Activated effector memory CD4-positive, alpha-beta T cell treated with Interleukin-2 at 50 U/mL for 16 hours (primary cell): ENCODE results near the gene SPATA46.
"Not testable (repeated sequence)": the region's sequence is repeated elsewhere in the genome, so short reads cannot be mapped to it uniquely, and the experiment has no call there.

Experiments
- DNase-seq: peaks from one replicate; pipeline ENCODE4 v3.0.0-alpha.2; 2020

Gene SPATA46

DNA sequence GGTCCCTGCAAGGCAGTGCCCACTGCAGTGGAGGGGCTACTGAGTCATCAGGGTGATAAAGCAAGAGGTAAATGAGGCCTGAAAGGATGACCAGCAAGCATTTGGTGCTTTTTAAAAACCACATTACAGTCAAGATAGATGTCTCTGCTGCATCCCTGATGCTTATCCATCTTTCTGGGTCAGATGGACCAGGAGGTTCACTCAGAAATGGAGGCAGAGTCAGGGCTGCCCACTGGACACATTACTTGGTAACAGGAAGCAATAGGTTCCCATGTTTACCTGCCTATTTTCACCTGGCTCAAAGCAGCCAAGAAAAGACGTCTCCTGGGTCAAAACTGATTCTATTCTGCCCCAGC is 3.6 kb downstream of the SPATA46 start:
- DNase-seq = no peak

- DNase-seq = no peak
Measured at GRCh38 chr1:162372159-162373071, 4.2 kb downstream of the SPATA46 start.

DNA sequence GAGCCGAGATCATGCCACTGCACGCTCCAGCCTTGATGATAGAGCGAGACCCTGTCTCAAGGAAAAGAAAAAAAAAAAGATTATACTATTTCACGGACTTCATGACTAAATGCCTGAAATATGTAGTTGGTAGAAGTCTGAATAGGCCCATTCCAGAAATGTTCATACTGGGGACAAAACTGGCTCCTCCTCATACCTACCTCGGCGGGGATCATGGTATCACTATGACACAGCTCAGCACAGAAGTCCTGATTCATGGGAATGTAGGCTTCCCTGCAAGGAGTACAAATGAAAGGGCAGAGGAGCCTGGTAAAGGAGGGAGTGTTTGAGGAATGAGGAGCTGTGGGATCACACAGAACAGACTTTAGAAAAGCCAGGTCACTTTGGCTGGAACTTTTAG is 5.0 kb downstream of the SPATA46 start:
- no peak for DNase-seq

DNA sequence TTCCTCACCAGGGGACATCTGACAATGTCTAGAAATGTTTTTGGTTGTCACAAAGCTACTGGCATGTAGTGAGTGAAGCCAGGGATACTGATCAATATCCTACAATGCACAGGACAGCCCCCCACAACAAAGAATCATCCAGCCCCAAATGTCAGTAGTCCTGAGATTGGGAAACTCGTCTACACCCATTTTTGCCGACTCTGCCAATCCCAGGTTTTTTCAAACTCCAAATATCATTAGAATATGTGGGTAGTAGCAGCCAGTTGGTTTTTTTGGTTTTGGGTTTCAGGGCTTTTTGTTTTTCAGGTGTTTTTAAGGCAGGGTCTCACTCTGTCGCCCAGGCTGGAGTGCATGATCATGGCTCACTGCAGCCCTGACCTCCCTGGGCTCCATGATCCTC is 5.9 kb downstream of the SPATA46 start:
- no peak for DNase-seq

DNA sequence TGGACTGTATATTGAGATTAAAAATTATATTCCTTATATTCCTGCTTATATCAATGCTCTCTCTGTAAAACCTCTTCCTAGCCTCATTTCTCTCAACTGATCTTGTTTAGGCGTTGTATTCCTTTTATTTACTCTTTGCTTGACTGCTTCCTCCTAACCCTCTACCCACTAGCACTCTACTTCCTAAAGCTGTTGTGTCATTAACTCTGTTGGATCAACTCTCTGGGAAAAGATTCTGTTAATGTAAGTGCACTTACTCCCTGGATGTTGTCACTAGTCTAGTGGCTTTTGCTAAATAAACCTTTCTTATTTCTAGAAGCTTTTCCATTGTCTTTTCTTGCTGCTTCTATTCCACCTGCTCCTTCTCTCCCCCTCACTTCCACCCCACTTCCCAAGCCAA is 6.5 kb downstream of the SPATA46 start:
- no peak for DNase-seq

GRCh38 chr1:162369571-162369970 is 7.1 kb downstream of the SPATA46 start:
- DNase-seq = no peak

GRCh38 chr1:162368451-162368850 is 8.2 kb downstream of the SPATA46 start:
- DNase-seq = no peak

DNA sequence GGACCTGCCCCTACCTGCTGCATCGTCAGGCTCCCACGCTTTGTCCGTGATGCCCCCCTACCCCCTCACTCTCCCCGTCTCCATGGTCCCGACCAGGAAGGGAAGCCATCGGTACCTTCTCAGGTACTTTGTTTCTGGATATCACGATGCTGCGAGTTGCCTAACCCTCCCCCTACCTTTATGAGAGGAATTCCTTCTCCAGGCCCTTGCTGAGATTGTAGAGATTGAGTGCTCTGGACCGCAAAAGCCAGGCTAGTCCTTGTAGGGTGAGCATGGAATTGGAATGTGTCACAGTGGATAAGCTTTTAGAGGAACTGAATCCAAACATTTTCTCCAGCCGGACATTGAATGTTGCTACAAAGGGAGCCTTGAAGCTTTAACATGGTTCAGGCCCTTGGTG is 8.9 kb downstream of the SPATA46 start:
- no peak for DNase-seq

- no peak for DNase-seq
Measured at GRCh38 chr1:162367073-162367472, 9.6 kb downstream of the SPATA46 start.

- DNase-seq = no peak
Measured at GRCh38 chr1:162366671-162367070, 10.0 kb downstream of the SPATA46 start.

- no peak for DNase-seq
Measured at GRCh38 chr1:162366149-162366548, 10.5 kb downstream of the SPATA46 start.

DNA sequence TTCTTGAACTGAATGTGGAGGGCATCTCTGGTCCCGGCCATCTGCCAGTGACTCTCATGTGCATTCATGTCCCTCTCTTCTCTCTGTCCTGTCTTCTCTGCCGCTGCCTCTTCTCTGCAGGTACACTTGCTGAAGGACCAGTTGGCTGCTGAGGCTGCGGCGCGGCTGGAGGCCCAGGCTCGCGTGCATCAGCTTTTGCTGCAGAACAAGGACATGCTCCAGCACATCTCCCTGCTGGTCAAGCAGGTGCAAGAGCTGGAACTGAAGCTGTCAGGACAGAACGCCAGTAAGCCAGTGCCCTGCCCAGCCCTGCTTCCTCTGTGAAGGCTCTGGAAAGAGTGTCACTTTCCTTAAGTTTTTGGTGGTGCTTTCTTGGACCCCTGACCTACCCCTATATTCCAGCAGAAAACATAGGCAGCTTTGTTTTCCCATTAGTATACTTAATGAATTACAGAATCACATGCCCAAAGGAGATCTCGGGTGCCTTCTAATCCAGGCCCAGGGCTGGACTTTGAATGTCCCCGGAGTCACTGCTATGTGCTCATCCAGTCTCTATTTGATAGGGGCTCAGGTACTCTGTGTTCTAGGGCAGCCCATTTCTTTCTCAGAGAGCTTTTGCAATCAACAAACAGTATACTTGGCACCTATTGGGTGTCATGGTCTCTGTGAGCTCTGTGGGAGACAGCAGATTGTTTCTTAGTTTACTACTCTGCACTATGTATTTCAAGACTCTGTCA is 11.2 kb downstream of the SPATA46 start:
- DNase-seq = no peak

DNA sequence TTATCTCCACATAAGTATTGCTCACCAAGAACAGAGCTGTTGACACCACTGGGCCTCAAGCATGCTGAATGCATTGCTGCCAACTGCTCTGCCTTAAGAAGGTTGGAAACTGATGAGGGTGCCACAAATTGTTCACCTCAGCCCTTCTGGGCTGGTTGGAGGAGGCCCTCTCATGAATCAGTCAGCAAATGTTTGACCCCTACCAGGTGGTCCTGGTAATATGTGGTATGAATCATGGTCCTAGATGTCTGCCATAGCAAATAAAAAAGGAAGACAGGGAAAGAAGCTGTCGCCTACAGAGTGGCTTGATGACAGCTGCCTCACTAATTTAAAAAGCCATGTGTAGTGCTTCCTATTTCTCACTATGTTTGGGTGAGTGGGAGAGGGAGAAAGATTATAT is 12.2 kb downstream of the SPATA46 start:
- no peak for DNase-seq

DNA sequence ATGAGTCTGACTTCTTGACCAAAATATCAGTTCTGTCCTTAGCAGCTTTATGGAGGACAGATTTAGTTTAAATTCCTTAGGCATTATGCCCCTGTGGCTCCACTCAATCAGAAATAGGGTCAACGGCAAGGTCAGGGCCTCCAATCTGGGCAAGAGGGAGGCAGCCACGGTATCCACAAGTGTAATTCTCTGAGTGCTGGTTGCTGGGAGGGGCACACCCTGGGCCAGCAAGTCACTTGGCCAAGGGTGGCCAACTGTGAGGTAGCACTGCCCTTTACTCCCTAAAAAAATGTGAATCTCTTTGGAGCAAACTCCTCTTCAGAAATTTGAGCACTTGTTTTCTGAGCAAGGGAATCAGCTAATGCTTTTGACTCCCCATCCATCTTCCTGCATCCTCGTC is 12.8 kb downstream of the SPATA46 start:
- DNase-seq = no peak

GRCh38 chr1:162361349-162361748 is 15.3 kb downstream of the SPATA46 start:
- no peak for DNase-seq

DNA sequence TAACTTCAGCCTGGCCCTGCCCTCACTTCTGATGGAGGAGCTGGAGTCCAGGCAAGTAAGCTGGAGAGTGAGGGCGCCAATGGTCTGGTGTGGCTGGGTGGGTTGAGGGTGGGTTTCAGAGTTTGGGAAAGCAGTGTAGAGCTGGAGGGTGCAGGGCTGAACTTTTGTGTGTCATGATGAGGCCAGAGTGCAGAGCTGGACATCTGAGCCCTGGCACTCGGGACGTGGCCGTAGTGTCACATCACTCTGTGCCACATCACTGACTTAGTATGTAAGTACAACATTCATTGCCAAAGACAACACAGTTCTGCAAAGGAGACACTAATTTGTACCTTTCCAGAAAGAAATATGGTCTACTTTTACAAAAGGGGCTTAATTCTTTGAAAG is 15.8 kb downstream of the SPATA46 start:
- DNase-seq = no peak

DNA sequence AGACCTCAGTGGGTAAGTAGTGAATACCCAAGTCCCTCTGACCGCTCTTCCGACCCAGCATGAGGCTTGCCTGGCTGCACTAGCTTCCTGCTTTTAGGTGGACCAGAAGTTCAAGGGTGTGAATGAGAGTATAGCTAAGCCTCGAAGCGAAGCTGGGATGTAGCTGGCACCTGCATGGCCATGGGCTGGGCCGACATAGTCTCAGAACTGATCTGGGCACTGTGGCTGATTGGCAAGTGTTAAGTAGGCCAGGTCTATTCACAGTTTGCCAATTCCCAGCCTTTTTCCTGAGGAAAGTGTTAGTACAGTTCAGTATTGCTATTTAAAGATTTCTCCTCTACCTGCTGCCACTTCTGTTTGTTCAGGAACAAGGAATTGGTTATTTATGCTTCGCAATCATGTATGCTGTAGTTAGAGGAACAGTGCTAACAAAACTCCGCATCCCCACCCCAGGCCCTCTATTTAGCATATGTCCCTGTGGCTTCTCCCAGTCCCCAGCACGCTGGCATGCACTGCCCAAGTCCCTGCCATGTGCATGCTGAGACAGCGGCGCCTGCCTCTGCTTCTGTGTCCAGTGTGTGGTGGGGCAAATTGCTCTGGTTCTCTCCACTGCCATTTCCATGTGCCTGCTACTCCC is 16.3 kb downstream of the SPATA46 start:
- no peak for DNase-seq

GRCh38 chr1:162359523-162360236 is 17.0 kb downstream of the SPATA46 start:
- DNase-seq = no peak

GRCh38 chr1:162358928-162359327 is 17.7 kb downstream of the SPATA46 start:
- no peak for DNase-seq

DNA sequence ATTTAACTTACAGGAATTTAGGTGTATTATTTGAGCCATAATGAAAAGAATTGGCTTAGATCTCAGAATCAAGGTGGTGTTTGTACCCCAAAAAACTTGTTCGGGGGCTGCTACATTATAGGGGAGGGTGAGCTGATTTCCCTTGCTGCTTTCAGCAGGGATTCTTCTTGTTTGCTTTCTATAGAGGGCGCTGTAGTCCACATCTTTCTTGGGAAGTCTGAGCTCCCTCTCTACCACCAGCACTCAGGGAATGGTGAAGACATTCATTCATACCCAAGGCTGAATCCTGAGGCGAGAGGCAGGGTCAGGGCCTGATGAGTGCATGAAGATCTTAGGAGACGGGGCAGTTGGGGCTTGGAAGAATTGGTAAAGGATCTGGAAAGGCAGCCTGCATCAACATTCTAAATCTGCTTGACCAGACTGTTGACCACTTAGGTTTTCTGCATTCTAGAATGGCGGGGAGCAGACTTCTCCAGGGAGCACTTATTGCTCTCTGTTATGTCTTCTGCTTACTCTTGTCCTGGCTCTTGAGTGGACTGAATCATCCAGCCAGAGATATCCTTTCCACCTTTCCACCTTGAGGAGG is 18.9 kb downstream of the SPATA46 start:
- no peak for DNase-seq

- DNase-seq = no peak
Measured at GRCh38 chr1:162353702-162354101, 23.0 kb downstream of the SPATA46 start.

GRCh38 chr1:162353078-162353477 is 23.6 kb downstream of the SPATA46 start:
- DNase-seq = no peak

GRCh38 chr1:162351874-162352273 is 24.8 kb downstream of the SPATA46 start:
- not testable (repeated sequence) for DNase-seq
